H9 (cell line): ENCODE data around the gene ANKRD34A. TPM values are rescaled to one million over a fixed set of nuclear protein-coding genes. Genes with fewer than 3 reads are reported as not detected.

Experiments used
- DNase-seq: peaks from one replicate; pipeline ENCODE4 v3.0.0-alpha.2; 2017
- H2AFZ ChIP-seq: one replicate; pipeline ENCODE4 v1.6.1; 2013; ENCODE audit warnings: mild to moderate bottlenecking, low read length, control low read depth, moderate library complexity
- H2AK5ac ChIP-seq: 2 replicates; pipeline ENCODE4 v1.6.1; 2013; ENCODE audit warnings: low read length, control low read depth, mixed read lengths; ENCODE audit not compliant: insufficient read length
- H2BK120ac ChIP-seq: one replicate; pipeline ENCODE4 v1.6.1; 2013; ENCODE audit warnings: low read depth, mild to moderate bottlenecking, low read length, control low read depth, inconsistent platforms; ENCODE audit not compliant: poor library complexity, severe bottlenecking
- H2BK12ac ChIP-seq: 2 replicates; pipeline ENCODE4 v1.6.1; 2013; ENCODE audit warnings: low read length, control low read depth, mixed read lengths, low read depth; ENCODE audit not compliant: insufficient read length
- H2BK15ac ChIP-seq: 2 replicates; pipeline ENCODE4 v1.6.1; 2013; ENCODE audit warnings: low read depth, low read length, control low read depth
- H2BK20ac ChIP-seq: one replicate; pipeline ENCODE4 v1.6.1; 2013; ENCODE audit warnings: low read depth, mild to moderate bottlenecking, low read length, control low read depth, inconsistent platforms; ENCODE audit not compliant: poor library complexity, severe bottlenecking
- H2BK5ac ChIP-seq: 2 replicates; pipeline ENCODE4 v1.6.1; 2013; ENCODE audit warnings: low read length, control low read depth, mixed read lengths; ENCODE audit not compliant: insufficient read length
- H3K14ac ChIP-seq: 2 replicates; pipeline ENCODE4 v1.6.1; 2013; ENCODE audit warnings: low read length, control low read depth; ENCODE audit not compliant: insufficient read depth
- H3K18ac ChIP-seq: 2 replicates; pipeline ENCODE4 v1.6.1; 2013; ENCODE audit warnings: low read depth, mild to moderate bottlenecking, mixed read lengths, low read length, control low read depth; ENCODE audit not compliant: insufficient read length
- H3K23ac ChIP-seq: 2 replicates; pipeline ENCODE4 v1.6.1; 2013; ENCODE audit warnings: low read length, control low read depth, mixed read lengths, low read depth; ENCODE audit not compliant: insufficient read length
- H3K23me2 ChIP-seq: 2 replicates; pipeline ENCODE4 v1.6.1; 2013; ENCODE audit warnings: low read depth, mild to moderate bottlenecking, mixed read lengths, low read length, control low read depth; ENCODE audit not compliant: insufficient read length, poor library complexity, severe bottlenecking
- H3K27ac ChIP-seq: 2 replicates; pipeline ENCODE4 v1.5.1; 2013; ENCODE audit warnings: low read length, control low read depth, mixed read lengths, low read depth; ENCODE audit not compliant: insufficient read length
- H3K27me3 ChIP-seq: 2 replicates; pipeline ENCODE4 v1.6.1; 2013; ENCODE audit warnings: low read length, control low read depth, inconsistent platforms; ENCODE audit not compliant: insufficient read depth
- H3K4ac ChIP-seq: 2 replicates; pipeline ENCODE4 v1.6.1; 2013; ENCODE audit warnings: low read depth, mild to moderate bottlenecking, control low read depth, inconsistent platforms, low read length, moderate library complexity
- H3K4me1 ChIP-seq: 2 replicates; pipeline ENCODE4 v1.6.1; 2013; ENCODE audit warnings: low read length, control low read depth, inconsistent platforms; ENCODE audit not compliant: insufficient read depth
- H3K4me2 ChIP-seq: 2 replicates; pipeline ENCODE4 v1.6.1; 2013; ENCODE audit warnings: low read length, control low read depth, mixed read lengths; ENCODE audit not compliant: insufficient read length, insufficient read depth
- H3K56ac ChIP-seq: 2 replicates; pipeline ENCODE4 v1.6.1; 2013; ENCODE audit warnings: low read depth, mild to moderate bottlenecking, mixed read lengths, low read length, control low read depth; ENCODE audit not compliant: insufficient read length
- H3K79me1 ChIP-seq: 2 replicates; pipeline ENCODE4 v1.6.1; 2013; ENCODE audit warnings: low read depth, mild to moderate bottlenecking, moderate library complexity, low read length, control low read depth, inconsistent platforms; ENCODE audit not compliant: insufficient read depth, poor library complexity, severe bottlenecking
- H3K79me2 ChIP-seq: 2 replicates; pipeline ENCODE4 v1.6.1; 2013; ENCODE audit warnings: low read length, control low read depth, inconsistent platforms; ENCODE audit not compliant: insufficient read depth
- H3K9ac ChIP-seq: 2 replicates; pipeline ENCODE4 v1.6.1; 2013; ENCODE audit warnings: low read length, control low read depth, mixed read lengths; ENCODE audit not compliant: insufficient read length; ENCODE audit errors: extremely low read depth
- H3K9me3 ChIP-seq: one replicate; pipeline ENCODE4 v1.6.1; 2013; ENCODE audit warnings: low read depth, low read length, inconsistent platforms; ENCODE audit not compliant: control insufficient read depth
- H3T11ph ChIP-seq: one replicate; pipeline ENCODE4 v1.6.1; 2013; ENCODE audit warnings: mild to moderate bottlenecking, low read length, control low read depth, inconsistent platforms
- H4K20me1 ChIP-seq: one replicate; pipeline ENCODE4 v1.6.1; 2013; ENCODE audit not compliant: control insufficient read depth, insufficient read length, insufficient read depth
- H4K5ac ChIP-seq: 2 replicates; pipeline ENCODE4 v1.6.1; 2013; ENCODE audit warnings: low read depth, mild to moderate bottlenecking, mixed read lengths, low read length, control low read depth; ENCODE audit not compliant: insufficient read length
- H4K8ac ChIP-seq: replicated peaks from 2 replicates; pipeline ENCODE4 v1.6.1; 2013; ENCODE audit warnings: low read length, control low read depth, mixed read lengths, low read depth; ENCODE audit not compliant: insufficient read length
- H4K91ac ChIP-seq: 2 replicates; pipeline ENCODE4 v1.6.1; 2013; ENCODE audit warnings: low read depth, mild to moderate bottlenecking, moderate library complexity, mixed read lengths, low read length, control low read depth; ENCODE audit not compliant: insufficient read length
- H3K27ac Mint-ChIP-seq, 3 experiments: 2 replicates in 2 of 3; 3 replicates in 1 of 3; pipeline ENCODE4 v1.8.0; 2020 to 2021; ENCODE audit warnings: mixed read lengths in 3 of 3, mild to moderate bottlenecking in 1 of 3, moderate library complexity in 1 of 3
- H3K27me3 Mint-ChIP-seq: 2 replicates; pipeline ENCODE4 v1.8.0; 2021; ENCODE audit warnings: low read depth, mild to moderate bottlenecking, moderate library complexity, mixed read lengths
- H3K36me3 Mint-ChIP-seq, 3 experiments: 2 replicates in 2 of 3; 3 replicates in 1 of 3; pipeline ENCODE4 v1.8.0; 2020 to 2021; ENCODE audit warnings: low read depth in 3 of 3, mixed read lengths in 3 of 3; ENCODE audit not compliant: insufficient read depth in 1 of 3
- H3K4me1 Mint-ChIP-seq, 2 experiments: 2 replicates each; pipeline ENCODE4 v1.8.0; 2020; ENCODE audit warnings: mixed read lengths in 2 of 2
- H3K4me3 Mint-ChIP-seq, 2 experiments: 2 replicates in 1 of 2; 3 replicates in 1 of 2; pipeline ENCODE4 v1.8.0; 2020 to 2021; ENCODE audit warnings: mild to moderate bottlenecking in 2 of 2, mixed read lengths in 2 of 2, moderate library complexity in 1 of 2
- H3K9me3 Mint-ChIP-seq, 2 experiments: 2 replicates in 1 of 2; 3 replicates in 1 of 2; pipeline ENCODE4 v1.8.0; 2020; ENCODE audit warnings: mild to moderate bottlenecking in 2 of 2, mixed read lengths in 2 of 2, moderate library complexity in 1 of 2
- WGBS: extraction: QIAGEN DNeasy Blood & Tissue Kit; methylation state at CpG from one replicate; pipeline ENCODE4 v1.1.7; 2013; ENCODE audit warnings: missing lambda C conversion rate, low lambda C conversion rate, mixed read lengths; ENCODE audit not compliant: insufficient read length; ENCODE audit errors: extremely low coverage; 5-methylcytosine and 5-hydroxymethylcytosine counted together
- total RNA-seq: library from RNA; stranded (reverse); gene quantifications from 2 replicates; pipeline ENCODE4 v1.2.1, GENCODE V29; 2021
- TF ChIP-seq, protein P1 (sequence below): fragments of 200-600 bp; sonication (generic); conservative IDR thresholded peaks from 3 replicates; pipeline ENCODE4 v1.8.0; 2021; ENCODE audit warnings: antibody characterized with exemption, mild to moderate bottlenecking

Gene ANKRD34A
- total RNA-seq, 1 experiment from 2014 or later, result 0.39 TPM

GRCh38 chr1:145993618-145994390 is 29.4 kb upstream of the ANKRD34A start:
- H2BK20ac ChIP-seq, result no peak overlapping the region
- peaks cover 2% of the 10 kb centered on the region; the same call in 1 of the 2 replicates for H3K4me1 ChIP-seq
- no peaks in the 10 kb centered on the region for H3K27me3 Mint-ChIP-seq
- DNase-seq, result no peak
- no peak overlapping the region for H3K27ac ChIP-seq
- no peaks in the 10 kb centered on the region for H3K27me3 ChIP-seq
- H3K9me3 ChIP-seq, result no peaks in the 10 kb centered on the region
- no peak overlapping the region for H2BK12ac ChIP-seq
- no peak overlapping the region for H2BK5ac ChIP-seq
- H3K27ac Mint-ChIP-seq, result peak overlapping the region in 2 of 3 experiments; percentile 12 to 96; a peak in 3 of 7 replicates
- H3T11ph ChIP-seq, result no peak overlapping the region
- H2AFZ ChIP-seq, result no peak overlapping the region
- H4K8ac ChIP-seq, result no peak overlapping the region
- H2BK120ac ChIP-seq, result no peak overlapping the region
- peak overlapping the region; percentile 87 to 99 for H3K4me3 Mint-ChIP-seq
- no peak overlapping the region for H3K18ac ChIP-seq
- H2AK5ac ChIP-seq, result no peak overlapping the region
- WGBS, result no CpG with 5 or more reads among the region's 6 CpGs
- no peak overlapping the region for H3K56ac ChIP-seq
- TF ChIP-seq, protein P1, sequence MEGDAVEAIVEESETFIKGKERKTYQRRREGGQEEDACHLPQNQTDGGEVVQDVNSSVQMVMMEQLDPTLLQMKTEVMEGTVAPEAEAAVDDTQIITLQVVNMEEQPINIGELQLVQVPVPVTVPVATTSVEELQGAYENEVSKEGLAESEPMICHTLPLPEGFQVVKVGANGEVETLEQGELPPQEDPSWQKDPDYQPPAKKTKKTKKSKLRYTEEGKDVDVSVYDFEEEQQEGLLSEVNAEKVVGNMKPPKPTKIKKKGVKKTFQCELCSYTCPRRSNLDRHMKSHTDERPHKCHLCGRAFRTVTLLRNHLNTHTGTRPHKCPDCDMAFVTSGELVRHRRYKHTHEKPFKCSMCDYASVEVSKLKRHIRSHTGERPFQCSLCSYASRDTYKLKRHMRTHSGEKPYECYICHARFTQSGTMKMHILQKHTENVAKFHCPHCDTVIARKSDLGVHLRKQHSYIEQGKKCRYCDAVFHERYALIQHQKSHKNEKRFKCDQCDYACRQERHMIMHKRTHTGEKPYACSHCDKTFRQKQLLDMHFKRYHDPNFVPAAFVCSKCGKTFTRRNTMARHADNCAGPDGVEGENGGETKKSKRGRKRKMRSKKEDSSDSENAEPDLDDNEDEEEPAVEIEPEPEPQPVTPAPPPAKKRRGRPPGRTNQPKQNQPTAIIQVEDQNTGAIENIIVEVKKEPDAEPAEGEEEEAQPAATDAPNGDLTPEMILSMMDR, result no peak
- H3K36me3 Mint-ChIP-seq, result peaks cover 32 to 43% (median 32%) of the 10 kb centered on the region in 3 experiments
- peaks cover 3% of the 10 kb centered on the region; the same call in 1 of the 2 replicates for H3K79me2 ChIP-seq
- no peak overlapping the region for H3K23ac ChIP-seq
- no peak overlapping the region for H2BK15ac ChIP-seq
- H3K79me1 ChIP-seq, result peaks cover 7% of the 10 kb centered on the region
- H3K4me2 ChIP-seq, result peak overlapping the region; percentile 92
- no peaks in the 10 kb centered on the region for H4K20me1 ChIP-seq
- H3K4me1 Mint-ChIP-seq, result peaks cover 40 to 50% of the 10 kb centered on the region in 2 experiments
- H3K23me2 ChIP-seq, result peaks cover 19% of the 10 kb centered on the region
- H3K14ac ChIP-seq, result no peak overlapping the region
- no peak overlapping the region for H3K4ac ChIP-seq
- H4K91ac ChIP-seq, result no peak overlapping the region
- H4K5ac ChIP-seq, result no peak overlapping the region
- H3K9me3 Mint-ChIP-seq, result peaks cover 0 to 3% of the 10 kb centered on the region in 2 experiments; a peak in 2 of 5 replicates
- no peak overlapping the region for H3K9ac ChIP-seq
